ENCODE data around the gene MAP3K21. TPM values are rescaled to one million over a fixed set of nuclear protein-coding genes. Genes with fewer than 3 reads are reported as not detected.

MAP3K21 gene
- polyA plus RNA-seq, 1 donor (not counting 4 experiments of a cell fraction or from before 2014, with no cell fraction given): 6.4 TPM

- Histone ChIP-seq H3K9me3 (ENCODE audit: control insufficient read depth, low read depth, low read length) (no peaks in the 10 kb centered on the region), H3K4me3 (ENCODE audit: control insufficient read depth in 2 of 3, extremely low read depth in 1 of 3, insufficient read depth in 2 of 3, low read depth in 1 of 3, low read length in 3 of 3) (no peak overlapping the region), H3K4me2 (ENCODE audit: control insufficient read depth, extremely low read depth, insufficient read depth, low read depth, low read length) (no peak overlapping the region), H2AFZ (ENCODE audit: control insufficient read depth, low read length) (no peak overlapping the region), H3K9me1 (ENCODE audit: control insufficient read depth, extremely low read depth, insufficient read depth, low read length) (no peaks in the 10 kb centered on the region), H3K79me2 (ENCODE audit: control insufficient read depth, insufficient read depth, low read length) (no peaks in the 10 kb centered on the region), H3K36me3 (ENCODE audit: control insufficient read depth in 2 of 2, extremely low read depth in 1 of 2, insufficient read depth in 2 of 2, low read length in 2 of 2) (no peaks in the 10 kb centered on the region), H3K27me3 (ENCODE audit: control insufficient read depth, extremely low read depth, insufficient read depth, low read length) (no peaks in the 10 kb centered on the region), H3K4me1 (ENCODE audit: control insufficient read depth, extremely low read depth, insufficient read depth, low read length) (no peaks in the 10 kb centered on the region), H3K27ac (ENCODE audit: control insufficient read depth, insufficient read depth, low read length) (no peak overlapping the region), H4K20me1 (ENCODE audit: control insufficient read depth, extremely low read depth, insufficient read depth, low read length) (no peaks in the 10 kb centered on the region), H3K9ac (ENCODE audit: control insufficient read depth, extremely low read depth, insufficient read depth, low read length) (no peak overlapping the region)
- no peak for DNase-seq (ENCODE audit: low read depth, low spot score)
- dilution Hi-C loops (cut with MboI; ENCODE audit: extremely low pct_ligation_motif_present, low sequenced_read_pairs): no loop called here
- no peak for FAIRE-seq
- TF ChIP-seq CTCF (optimal IDR thresholded peaks at IDR 0.05 in 1 of 3, IDR thresholded peaks at IDR 0.05 in 1 of 3, conservative IDR thresholded peaks at IDR 0.05 in 1 of 3; ENCODE audit: extremely low read depth in 1 of 3, insufficient read depth in 2 of 3, low read length in 3 of 3): no peak
- no peak for TF ChIP-seq EZH2 (IDR thresholded peaks at IDR 0.05; ENCODE audit: low read length)
Observed at GRCh38 chr1:233421293-233421692, 93.8 kb downstream of the MAP3K21 start.

- Histone ChIP-seq H3K4me1 (ENCODE audit: control insufficient read depth, extremely low read depth, insufficient read depth, low read length) (no peaks in the 10 kb centered on the region), H3K27ac (ENCODE audit: control insufficient read depth, insufficient read depth, low read length) (no peak overlapping the region), H3K9ac (ENCODE audit: control insufficient read depth, extremely low read depth, insufficient read depth, low read length) (no peak overlapping the region), H3K36me3 (ENCODE audit: control insufficient read depth in 2 of 2, extremely low read depth in 1 of 2, insufficient read depth in 2 of 2, low read length in 2 of 2) (no peaks in the 10 kb centered on the region), H3K4me3 (ENCODE audit: control insufficient read depth in 2 of 3, extremely low read depth in 1 of 3, insufficient read depth in 2 of 3, low read depth in 1 of 3, low read length in 3 of 3) (no peak overlapping the region), H3K4me2 (ENCODE audit: control insufficient read depth, extremely low read depth, insufficient read depth, low read depth, low read length) (no peak overlapping the region), H3K9me1 (ENCODE audit: control insufficient read depth, extremely low read depth, insufficient read depth, low read length) (no peaks in the 10 kb centered on the region), H3K27me3 (ENCODE audit: control insufficient read depth, extremely low read depth, insufficient read depth, low read length) (peaks cover 5% of the 10 kb centered on the region), H3K9me3 (ENCODE audit: control insufficient read depth, low read depth, low read length) (no peaks in the 10 kb centered on the region), H2AFZ (ENCODE audit: control insufficient read depth, low read length) (peak overlapping the region; percentile 17), H3K79me2 (ENCODE audit: control insufficient read depth, insufficient read depth, low read length) (no peaks in the 10 kb centered on the region), H4K20me1 (ENCODE audit: control insufficient read depth, extremely low read depth, insufficient read depth, low read length) (no peaks in the 10 kb centered on the region)
- TF ChIP-seq CTCF (optimal IDR thresholded peaks at IDR 0.05 in 1 of 3, IDR thresholded peaks at IDR 0.05 in 1 of 3, conservative IDR thresholded peaks at IDR 0.05 in 1 of 3; ENCODE audit: extremely low read depth in 1 of 3, insufficient read depth in 2 of 3, low read length in 3 of 3) (peak in 2 of 3 experiments; percentile 23 to 30), EZH2 (IDR thresholded peaks at IDR 0.05; ENCODE audit: low read length) (no peak)
- dilution Hi-C loops (cut with MboI; ENCODE audit: extremely low pct_ligation_motif_present, low sequenced_read_pairs): no loop called here
- no peak for DNase-seq (ENCODE audit: low read depth, low spot score)
- FAIRE-seq: no peak
Observed at GRCh38 chr1:233424779-233425178, 97.3 kb downstream of the MAP3K21 start.

All from keratinocyte (primary cell).